H9 (cell line): ENCODE data around the gene HOXA4. TPM values are rescaled to one million over a fixed set of nuclear protein-coding genes. Genes with fewer than 3 reads are reported as not detected.

Source experiments
- DNase-seq: peaks from one replicate; pipeline ENCODE4 v3.0.0-alpha.2; 2017
- H2AFZ ChIP-seq: one replicate; pipeline ENCODE4 v1.6.1; 2013; ENCODE audit warnings: mild to moderate bottlenecking, low read length, control low read depth, moderate library complexity
- H2AK5ac ChIP-seq: 2 replicates; pipeline ENCODE4 v1.6.1; 2013; ENCODE audit warnings: low read length, control low read depth, mixed read lengths; ENCODE audit not compliant: insufficient read length
- H2BK120ac ChIP-seq: one replicate; pipeline ENCODE4 v1.6.1; 2013; ENCODE audit warnings: low read depth, mild to moderate bottlenecking, low read length, control low read depth, inconsistent platforms; ENCODE audit not compliant: poor library complexity, severe bottlenecking
- H2BK12ac ChIP-seq: 2 replicates; pipeline ENCODE4 v1.6.1; 2013; ENCODE audit warnings: low read length, control low read depth, mixed read lengths, low read depth; ENCODE audit not compliant: insufficient read length
- H2BK15ac ChIP-seq: 2 replicates; pipeline ENCODE4 v1.6.1; 2013; ENCODE audit warnings: low read depth, low read length, control low read depth
- H2BK20ac ChIP-seq: one replicate; pipeline ENCODE4 v1.6.1; 2013; ENCODE audit warnings: low read depth, mild to moderate bottlenecking, low read length, control low read depth, inconsistent platforms; ENCODE audit not compliant: poor library complexity, severe bottlenecking
- H2BK5ac ChIP-seq: 2 replicates; pipeline ENCODE4 v1.6.1; 2013; ENCODE audit warnings: low read length, control low read depth, mixed read lengths; ENCODE audit not compliant: insufficient read length
- H3K14ac ChIP-seq: 2 replicates; pipeline ENCODE4 v1.6.1; 2013; ENCODE audit warnings: low read length, control low read depth; ENCODE audit not compliant: insufficient read depth
- H3K18ac ChIP-seq: 2 replicates; pipeline ENCODE4 v1.6.1; 2013; ENCODE audit warnings: low read depth, mild to moderate bottlenecking, mixed read lengths, low read length, control low read depth; ENCODE audit not compliant: insufficient read length
- H3K23ac ChIP-seq: 2 replicates; pipeline ENCODE4 v1.6.1; 2013; ENCODE audit warnings: low read length, control low read depth, mixed read lengths, low read depth; ENCODE audit not compliant: insufficient read length
- H3K23me2 ChIP-seq: 2 replicates; pipeline ENCODE4 v1.6.1; 2013; ENCODE audit warnings: low read depth, mild to moderate bottlenecking, mixed read lengths, low read length, control low read depth; ENCODE audit not compliant: insufficient read length, poor library complexity, severe bottlenecking
- H3K27ac ChIP-seq: 2 replicates; pipeline ENCODE4 v1.5.1; 2013; ENCODE audit warnings: low read length, control low read depth, mixed read lengths, low read depth; ENCODE audit not compliant: insufficient read length
- H3K27me3 ChIP-seq: 2 replicates; pipeline ENCODE4 v1.6.1; 2013; ENCODE audit warnings: low read length, control low read depth, inconsistent platforms; ENCODE audit not compliant: insufficient read depth
- H3K4ac ChIP-seq: 2 replicates; pipeline ENCODE4 v1.6.1; 2013; ENCODE audit warnings: low read depth, mild to moderate bottlenecking, control low read depth, inconsistent platforms, low read length, moderate library complexity
- H3K4me1 ChIP-seq: 2 replicates; pipeline ENCODE4 v1.6.1; 2013; ENCODE audit warnings: low read length, control low read depth, inconsistent platforms; ENCODE audit not compliant: insufficient read depth
- H3K4me2 ChIP-seq: 2 replicates; pipeline ENCODE4 v1.6.1; 2013; ENCODE audit warnings: low read length, control low read depth, mixed read lengths; ENCODE audit not compliant: insufficient read length, insufficient read depth
- H3K56ac ChIP-seq: 2 replicates; pipeline ENCODE4 v1.6.1; 2013; ENCODE audit warnings: low read depth, mild to moderate bottlenecking, mixed read lengths, low read length, control low read depth; ENCODE audit not compliant: insufficient read length
- H3K79me1 ChIP-seq: 2 replicates; pipeline ENCODE4 v1.6.1; 2013; ENCODE audit warnings: low read depth, mild to moderate bottlenecking, moderate library complexity, low read length, control low read depth, inconsistent platforms; ENCODE audit not compliant: insufficient read depth, poor library complexity, severe bottlenecking
- H3K79me2 ChIP-seq: 2 replicates; pipeline ENCODE4 v1.6.1; 2013; ENCODE audit warnings: low read length, control low read depth, inconsistent platforms; ENCODE audit not compliant: insufficient read depth
- H3K9ac ChIP-seq: 2 replicates; pipeline ENCODE4 v1.6.1; 2013; ENCODE audit warnings: low read length, control low read depth, mixed read lengths; ENCODE audit not compliant: insufficient read length; ENCODE audit errors: extremely low read depth
- H3K9me3 ChIP-seq: one replicate; pipeline ENCODE4 v1.6.1; 2013; ENCODE audit warnings: low read depth, low read length, inconsistent platforms; ENCODE audit not compliant: control insufficient read depth
- H3T11ph ChIP-seq: one replicate; pipeline ENCODE4 v1.6.1; 2013; ENCODE audit warnings: mild to moderate bottlenecking, low read length, control low read depth, inconsistent platforms
- H4K20me1 ChIP-seq: one replicate; pipeline ENCODE4 v1.6.1; 2013; ENCODE audit not compliant: control insufficient read depth, insufficient read length, insufficient read depth
- H4K5ac ChIP-seq: 2 replicates; pipeline ENCODE4 v1.6.1; 2013; ENCODE audit warnings: low read depth, mild to moderate bottlenecking, mixed read lengths, low read length, control low read depth; ENCODE audit not compliant: insufficient read length
- H4K8ac ChIP-seq: replicated peaks from 2 replicates; pipeline ENCODE4 v1.6.1; 2013; ENCODE audit warnings: low read length, control low read depth, mixed read lengths, low read depth; ENCODE audit not compliant: insufficient read length
- H4K91ac ChIP-seq: 2 replicates; pipeline ENCODE4 v1.6.1; 2013; ENCODE audit warnings: low read depth, mild to moderate bottlenecking, moderate library complexity, mixed read lengths, low read length, control low read depth; ENCODE audit not compliant: insufficient read length
- H3K27ac Mint-ChIP-seq, 3 experiments: 2 replicates in 2 of 3; 3 replicates in 1 of 3; pipeline ENCODE4 v1.8.0; 2020 to 2021; ENCODE audit warnings: mixed read lengths in 3 of 3, mild to moderate bottlenecking in 1 of 3, moderate library complexity in 1 of 3
- H3K27me3 Mint-ChIP-seq: 2 replicates; pipeline ENCODE4 v1.8.0; 2021; ENCODE audit warnings: low read depth, mild to moderate bottlenecking, moderate library complexity, mixed read lengths
- H3K36me3 Mint-ChIP-seq, 3 experiments: 2 replicates in 2 of 3; 3 replicates in 1 of 3; pipeline ENCODE4 v1.8.0; 2020 to 2021; ENCODE audit warnings: low read depth in 3 of 3, mixed read lengths in 3 of 3; ENCODE audit not compliant: insufficient read depth in 1 of 3
- H3K4me1 Mint-ChIP-seq, 2 experiments: 2 replicates each; pipeline ENCODE4 v1.8.0; 2020; ENCODE audit warnings: mixed read lengths in 2 of 2
- H3K4me3 Mint-ChIP-seq, 2 experiments: 2 replicates in 1 of 2; 3 replicates in 1 of 2; pipeline ENCODE4 v1.8.0; 2020 to 2021; ENCODE audit warnings: mild to moderate bottlenecking in 2 of 2, mixed read lengths in 2 of 2, moderate library complexity in 1 of 2
- H3K9me3 Mint-ChIP-seq, 2 experiments: 2 replicates in 1 of 2; 3 replicates in 1 of 2; pipeline ENCODE4 v1.8.0; 2020; ENCODE audit warnings: mild to moderate bottlenecking in 2 of 2, mixed read lengths in 2 of 2, moderate library complexity in 1 of 2
- WGBS: extraction: QIAGEN DNeasy Blood & Tissue Kit; methylation state at CpG from one replicate; pipeline ENCODE4 v1.1.7; 2013; ENCODE audit warnings: missing lambda C conversion rate, low lambda C conversion rate, mixed read lengths; ENCODE audit not compliant: insufficient read length; ENCODE audit errors: extremely low coverage; 5-methylcytosine and 5-hydroxymethylcytosine counted together
- total RNA-seq: library from RNA; stranded (reverse); gene quantifications from 2 replicates; pipeline ENCODE4 v1.2.1, GENCODE V29; 2021
- TF ChIP-seq, protein P1 (sequence below): fragments of 200-600 bp; sonication (generic); conservative IDR thresholded peaks from 3 replicates; pipeline ENCODE4 v1.8.0; 2021; ENCODE audit warnings: antibody characterized with exemption, mild to moderate bottlenecking

HOXA4 gene
- total RNA-seq, 1 experiment from 2014 or later = not detected

DNA sequence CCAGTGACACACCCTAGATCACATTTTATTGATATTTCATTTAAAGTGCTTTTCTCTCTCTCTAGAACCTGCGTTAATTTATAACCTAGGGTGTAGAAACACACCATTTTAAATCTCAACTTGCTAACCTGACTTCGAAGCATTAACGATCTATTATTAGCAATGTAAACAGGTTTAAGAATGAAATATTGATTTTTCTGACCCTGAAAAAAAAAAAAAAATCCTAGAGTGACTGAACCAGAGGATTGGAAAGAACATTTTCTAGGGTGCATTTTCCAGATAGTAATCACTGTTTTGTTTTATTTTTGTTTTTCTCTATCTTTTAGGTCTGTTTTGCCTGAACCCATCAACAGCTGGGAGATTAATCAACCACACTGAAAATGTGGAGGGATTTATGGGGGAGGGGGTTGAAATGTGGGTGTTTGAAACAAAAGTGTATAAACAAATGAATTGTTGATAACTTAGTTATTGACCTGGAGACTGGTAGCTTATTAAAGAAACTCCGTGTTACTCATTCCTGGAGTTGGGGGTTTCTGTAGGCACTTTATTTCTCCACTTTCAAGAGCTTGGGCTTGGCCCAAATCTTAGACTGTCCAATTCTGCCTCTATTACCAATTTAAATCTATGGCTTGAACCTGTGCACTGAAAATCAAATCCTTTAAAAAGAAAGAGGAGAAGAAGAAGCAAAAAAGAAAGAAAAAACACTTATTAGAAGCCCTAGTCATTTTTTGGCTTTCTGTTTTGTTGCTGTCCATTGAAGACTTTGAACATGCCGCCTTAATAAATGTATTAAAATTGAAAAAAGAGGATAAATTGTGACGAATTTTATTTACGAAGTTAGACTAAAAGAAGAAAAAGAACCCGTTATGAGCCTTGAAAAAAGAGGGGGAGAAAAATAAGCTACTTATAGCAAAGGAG is 30.8 kb downstream of the HOXA4 start:
- DNase-seq = no peak
- H3K14ac ChIP-seq = no peak overlapping the region
- no peaks in the 10 kb centered on the region for H3K4me1 ChIP-seq
- no peak overlapping the region for H4K91ac ChIP-seq
- H2BK120ac ChIP-seq = no peak overlapping the region
- no peak overlapping the region for H2BK5ac ChIP-seq
- no peak overlapping the region for H4K5ac ChIP-seq
- H3K9me3 ChIP-seq = no peaks in the 10 kb centered on the region
- Mint-ChIP-seq H3K9me3 (peaks cover 8 to 21% of the 10 kb centered on the region in 2 experiments), H3K4me3 (no peak overlapping the region), H3K36me3 (no peaks in the 10 kb centered on the region), H3K4me1 (peaks cover 30 to 61% of the 10 kb centered on the region in 2 experiments), H3K27ac (no peak overlapping the region; a peak in 1 of 7 replicates), H3K27me3 (peaks cover 100% of the 10 kb centered on the region)
- H2BK20ac ChIP-seq = no peak overlapping the region
- H3K4me2 ChIP-seq = no peak overlapping the region
- H2BK15ac ChIP-seq = no peak overlapping the region
- H3T11ph ChIP-seq = no peak overlapping the region
- no peak overlapping the region for H3K18ac ChIP-seq
- H3K9ac ChIP-seq = no peak overlapping the region
- H2BK12ac ChIP-seq = no peak overlapping the region
- H4K8ac ChIP-seq = no peak overlapping the region
- peaks cover 2% of the 10 kb centered on the region for H4K20me1 ChIP-seq
- peaks cover 7% of the 10 kb centered on the region for H3K23me2 ChIP-seq
- TF ChIP-seq, protein P1, sequence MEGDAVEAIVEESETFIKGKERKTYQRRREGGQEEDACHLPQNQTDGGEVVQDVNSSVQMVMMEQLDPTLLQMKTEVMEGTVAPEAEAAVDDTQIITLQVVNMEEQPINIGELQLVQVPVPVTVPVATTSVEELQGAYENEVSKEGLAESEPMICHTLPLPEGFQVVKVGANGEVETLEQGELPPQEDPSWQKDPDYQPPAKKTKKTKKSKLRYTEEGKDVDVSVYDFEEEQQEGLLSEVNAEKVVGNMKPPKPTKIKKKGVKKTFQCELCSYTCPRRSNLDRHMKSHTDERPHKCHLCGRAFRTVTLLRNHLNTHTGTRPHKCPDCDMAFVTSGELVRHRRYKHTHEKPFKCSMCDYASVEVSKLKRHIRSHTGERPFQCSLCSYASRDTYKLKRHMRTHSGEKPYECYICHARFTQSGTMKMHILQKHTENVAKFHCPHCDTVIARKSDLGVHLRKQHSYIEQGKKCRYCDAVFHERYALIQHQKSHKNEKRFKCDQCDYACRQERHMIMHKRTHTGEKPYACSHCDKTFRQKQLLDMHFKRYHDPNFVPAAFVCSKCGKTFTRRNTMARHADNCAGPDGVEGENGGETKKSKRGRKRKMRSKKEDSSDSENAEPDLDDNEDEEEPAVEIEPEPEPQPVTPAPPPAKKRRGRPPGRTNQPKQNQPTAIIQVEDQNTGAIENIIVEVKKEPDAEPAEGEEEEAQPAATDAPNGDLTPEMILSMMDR = no peak
- H3K79me1 ChIP-seq = no peaks in the 10 kb centered on the region
- H2AFZ ChIP-seq = no peak overlapping the region
- no peaks in the 10 kb centered on the region for H3K79me2 ChIP-seq
- 100% methylated on average over 2 of the region's 8 CpGs for WGBS
- H3K4ac ChIP-seq = no peak overlapping the region
- H3K56ac ChIP-seq = no peak overlapping the region
- no peak overlapping the region for H2AK5ac ChIP-seq
- no peak overlapping the region for H3K27ac ChIP-seq
- H3K27me3 ChIP-seq = peaks cover 96% of the 10 kb centered on the region
- no peak overlapping the region for H3K23ac ChIP-seq
